HG03432 (cell line): Measurements from ENCODE around the gene ERN1.

Source experiments
- ATAC-seq: cut with Tn5 transposase; IDR thresholded peaks from one replicate; pipeline ENCODE4 v1.9.1; 2021; ENCODE audit warnings: mild to moderate bottlenecking, moderate library complexity; ENCODE audit not compliant: unreplicated experiment

The ERN1 gene

GRCh38 chr17:64115043-64115698 lies 14.8 kb downstream of the ERN1 start:
- no peak for ATAC-seq

- ATAC-seq = no peak
Observed at GRCh38 chr17:64113006-64113405, 16.9 kb downstream of the ERN1 start.

- ATAC-seq = no peak
Observed at GRCh38 chr17:64111831-64112230, 18.1 kb downstream of the ERN1 start.

GRCh38 chr17:64110379-64111152 lies 19.4 kb downstream of the ERN1 start:
- ATAC-seq = no peak

GRCh38 chr17:64109400-64109799 lies 20.5 kb downstream of the ERN1 start:
- no peak for ATAC-seq

GRCh38 chr17:64107500-64108236 lies 22.3 kb downstream of the ERN1 start:
- no peak for ATAC-seq

- ATAC-seq = no peak
Observed at GRCh38 chr17:64106918-64107317, 23.0 kb downstream of the ERN1 start.

GRCh38 chr17:64103391-64104364 lies 26.3 kb downstream of the ERN1 start:
- no peak for ATAC-seq

- no peak for ATAC-seq
Observed at GRCh38 chr17:64102627-64103390, 27.1 kb downstream of the ERN1 start.

GRCh38 chr17:64099543-64099942 lies 30.4 kb downstream of the ERN1 start:
- no peak for ATAC-seq

GRCh38 chr17:64097196-64097936 lies 32.6 kb downstream of the ERN1 start:
- no peak for ATAC-seq

GRCh38 chr17:64096037-64096436 lies 33.9 kb downstream of the ERN1 start:
- ATAC-seq = no peak

GRCh38 chr17:64095144-64095882 lies 34.6 kb downstream of the ERN1 start:
- ATAC-seq = no peak

GRCh38 chr17:64094412-64094811 lies 35.5 kb downstream of the ERN1 start:
- no peak for ATAC-seq

- no peak for ATAC-seq
Observed at GRCh38 chr17:64092952-64093451, 36.9 kb downstream of the ERN1 start.

- ATAC-seq = no peak
Observed at GRCh38 chr17:64092113-64092512, 37.8 kb downstream of the ERN1 start.

- peak; percentile 14 for ATAC-seq
Observed at GRCh38 chr17:64091571-64091970, 38.4 kb downstream of the ERN1 start.

GRCh38 chr17:64091116-64091515 lies 38.8 kb downstream of the ERN1 start:
- peak; percentile 76 for ATAC-seq
